Measurements from ENCODE around the gene BAHCC1.

- no peak for TF ChIP-seq CTCF (IDR thresholded peaks at IDR 0.05; ENCODE audit: low read depth, low read length)
- no peak for TF ChIP-seq EZH2phosphoT487 (IDR thresholded peaks at IDR 0.05; ENCODE audit: low read depth)
These were observed 44.8 kb downstream of the BAHCC1 start for GRCh38 chr17:81440051-81440471.

All from OCI-LY3 (cell line).